GM12872 (cell line): ENCODE data around the gene SFSWAP.

Experiments
- TF ChIP-seq, protein P1 (sequence below): IDR thresholded peaks from 3 replicates; pipeline ENCODE4 v1.5.1; 2011; ENCODE audit warnings: low read depth, mild to moderate bottlenecking, low read length, moderate library complexity; ENCODE audit not compliant: insufficient read depth

SFSWAP gene

GRCh38 chr12:131776237-131776889, 65.5 kb downstream of the SFSWAP start:
- TF ChIP-seq, protein P1, sequence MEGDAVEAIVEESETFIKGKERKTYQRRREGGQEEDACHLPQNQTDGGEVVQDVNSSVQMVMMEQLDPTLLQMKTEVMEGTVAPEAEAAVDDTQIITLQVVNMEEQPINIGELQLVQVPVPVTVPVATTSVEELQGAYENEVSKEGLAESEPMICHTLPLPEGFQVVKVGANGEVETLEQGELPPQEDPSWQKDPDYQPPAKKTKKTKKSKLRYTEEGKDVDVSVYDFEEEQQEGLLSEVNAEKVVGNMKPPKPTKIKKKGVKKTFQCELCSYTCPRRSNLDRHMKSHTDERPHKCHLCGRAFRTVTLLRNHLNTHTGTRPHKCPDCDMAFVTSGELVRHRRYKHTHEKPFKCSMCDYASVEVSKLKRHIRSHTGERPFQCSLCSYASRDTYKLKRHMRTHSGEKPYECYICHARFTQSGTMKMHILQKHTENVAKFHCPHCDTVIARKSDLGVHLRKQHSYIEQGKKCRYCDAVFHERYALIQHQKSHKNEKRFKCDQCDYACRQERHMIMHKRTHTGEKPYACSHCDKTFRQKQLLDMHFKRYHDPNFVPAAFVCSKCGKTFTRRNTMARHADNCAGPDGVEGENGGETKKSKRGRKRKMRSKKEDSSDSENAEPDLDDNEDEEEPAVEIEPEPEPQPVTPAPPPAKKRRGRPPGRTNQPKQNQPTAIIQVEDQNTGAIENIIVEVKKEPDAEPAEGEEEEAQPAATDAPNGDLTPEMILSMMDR: no peak

- TF ChIP-seq, protein P1: no peak
These were observed 68.1 kb downstream of the SFSWAP start for GRCh38 chr12:131779027-131779426.

GRCh38 chr12:131782061-131782460, 71.2 kb downstream of the SFSWAP start:
- TF ChIP-seq, protein P1: no peak

DNA sequence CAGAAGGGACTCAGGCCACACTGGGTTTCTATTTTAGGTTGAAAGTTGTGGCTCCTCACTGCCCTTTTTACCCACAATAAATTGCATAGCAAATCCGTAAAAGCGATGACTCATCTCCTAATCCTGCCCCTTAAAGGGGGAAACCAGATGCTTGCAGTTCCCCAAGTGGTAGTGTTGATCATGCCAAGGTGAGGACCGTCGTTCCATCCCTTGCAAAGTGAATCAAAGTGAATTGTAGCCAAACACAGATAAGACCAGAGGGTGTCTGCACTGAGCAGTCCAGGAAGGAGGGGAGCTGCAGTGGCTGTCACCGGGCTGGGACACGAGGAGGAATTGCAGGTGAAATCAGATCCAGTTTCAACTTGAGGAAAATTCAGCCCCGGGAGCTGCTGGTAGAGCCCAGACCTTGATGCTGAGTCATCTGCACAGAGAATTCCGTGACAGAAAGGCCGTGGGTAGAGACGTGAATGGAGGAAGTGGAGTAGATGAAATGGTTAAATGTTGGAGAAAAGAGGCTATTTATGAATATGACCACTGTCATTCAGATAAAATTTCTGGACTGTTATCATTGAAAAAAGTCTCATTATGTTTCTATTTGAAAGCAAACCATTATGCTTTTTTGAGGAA, 73.1 kb downstream of the SFSWAP start:
- TF ChIP-seq, protein P1: no peak

DNA sequence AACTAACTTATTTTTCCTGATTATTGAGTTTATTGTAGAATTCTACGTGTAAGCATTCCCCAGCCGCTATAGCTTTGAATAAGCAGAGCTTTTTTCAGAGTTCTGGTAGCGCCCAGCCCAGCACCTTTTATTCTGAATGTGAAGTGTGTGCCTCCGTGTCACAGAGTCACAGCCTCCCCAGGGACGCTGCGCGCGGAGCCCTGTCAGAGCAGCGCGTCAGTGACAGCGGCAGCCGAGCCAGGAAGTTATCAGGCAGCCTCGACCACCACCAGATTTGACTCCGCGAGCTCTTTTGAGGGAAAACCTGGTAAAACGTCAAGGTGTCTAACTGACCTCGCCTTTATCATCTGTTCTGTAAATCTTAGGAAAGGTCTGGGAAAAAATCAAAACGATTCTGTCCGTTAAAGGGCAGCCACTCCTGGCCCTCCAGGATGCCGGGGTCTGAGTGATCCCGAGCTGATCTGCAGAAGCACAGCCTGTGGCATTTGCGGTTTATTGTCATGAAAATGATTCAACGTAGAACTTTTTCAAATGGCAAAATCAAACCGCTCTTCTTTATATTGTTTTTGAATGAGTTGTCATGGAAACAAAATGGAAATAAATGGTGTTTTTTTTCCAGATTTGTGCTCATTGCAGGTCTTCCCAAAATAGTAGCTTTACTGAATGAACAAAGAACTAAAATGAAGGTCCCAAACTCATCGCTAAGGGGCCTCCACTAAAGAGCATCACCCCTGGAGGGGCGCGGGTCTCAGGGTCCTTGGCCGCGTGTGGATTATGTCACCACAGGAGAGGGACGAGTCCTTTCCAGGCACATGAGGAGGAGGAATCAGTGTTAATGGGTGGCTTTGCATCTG, 74.2 kb downstream of the SFSWAP start:
- TF ChIP-seq, protein P1: no peak

DNA sequence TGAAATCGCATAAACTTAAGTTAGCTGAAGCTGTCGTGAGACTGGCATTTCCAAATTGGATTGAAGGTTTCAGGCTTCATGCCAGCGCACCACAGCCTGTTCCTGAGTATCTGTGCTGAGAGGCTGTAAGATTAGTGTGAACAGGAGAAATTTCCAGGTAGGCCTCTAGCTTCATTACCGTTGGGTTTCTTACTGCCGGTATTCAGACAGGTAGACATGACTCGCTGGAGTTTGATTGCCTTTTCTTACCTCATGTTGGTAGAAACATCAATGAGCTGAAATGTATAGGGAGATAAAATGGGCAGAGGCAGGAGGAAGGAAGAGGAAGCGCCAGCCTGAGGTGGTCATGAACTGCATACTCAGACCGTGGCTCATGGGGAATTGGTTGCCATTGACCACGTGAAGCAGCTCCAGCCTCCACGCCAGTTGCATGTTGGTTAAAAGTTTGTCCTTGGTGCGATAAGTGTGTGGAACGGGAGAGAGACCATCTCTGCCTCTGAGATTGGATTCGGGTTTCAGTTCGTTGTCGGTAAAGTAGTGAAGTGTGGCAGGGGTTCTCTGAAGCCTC, 75.0 kb downstream of the SFSWAP start:
- TF ChIP-seq, protein P1: no peak

DNA sequence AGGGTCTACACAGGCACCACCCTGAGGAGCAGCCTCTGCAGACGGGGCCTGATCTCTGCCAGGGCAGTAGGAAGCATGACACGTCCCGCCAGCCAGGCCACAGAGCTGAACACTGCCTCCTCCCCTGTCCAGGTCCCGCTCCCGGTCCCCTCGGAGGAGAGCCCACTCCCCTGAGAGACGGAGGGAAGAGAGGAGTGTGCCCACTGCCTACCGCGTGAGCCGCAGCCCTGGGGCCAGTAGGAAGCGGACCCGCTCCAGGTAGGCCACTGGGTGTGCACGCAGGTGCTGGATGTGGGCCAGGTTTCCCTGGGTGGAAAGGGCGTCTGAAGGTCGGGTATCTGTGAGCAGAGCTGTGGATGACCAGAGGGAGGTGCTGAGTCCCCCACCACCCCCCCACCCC, 75.4 kb downstream of the SFSWAP start:
- TF ChIP-seq, protein P1: no peak
